Body of pancreas (tissue), 4 donors: ENCODE measurements around the gene RFTN1.

Experiments used
- POLR2A ChIP-seq, 3 donors: fragments of 450-650 bp; IDR thresholded peaks; one replicate each; pipeline ENCODE4 v1.6.1; 2016; ENCODE audit warnings: antibody characterized with exemption in 3 of 3, mild to moderate bottlenecking in 2 of 3
- TF ChIP-seq, protein P1 (sequence below), 7 experiments: fragments of 450-650 bp in 4 of 7; fragments of 200-600 bp in 3 of 7; sonication (generic) in 3 of 7; IDR thresholded peaks; one replicate each; pipeline ENCODE4 v1.5.1; 2016 to 2019; ENCODE audit warnings: antibody characterized with exemption in 7 of 7

DNA sequence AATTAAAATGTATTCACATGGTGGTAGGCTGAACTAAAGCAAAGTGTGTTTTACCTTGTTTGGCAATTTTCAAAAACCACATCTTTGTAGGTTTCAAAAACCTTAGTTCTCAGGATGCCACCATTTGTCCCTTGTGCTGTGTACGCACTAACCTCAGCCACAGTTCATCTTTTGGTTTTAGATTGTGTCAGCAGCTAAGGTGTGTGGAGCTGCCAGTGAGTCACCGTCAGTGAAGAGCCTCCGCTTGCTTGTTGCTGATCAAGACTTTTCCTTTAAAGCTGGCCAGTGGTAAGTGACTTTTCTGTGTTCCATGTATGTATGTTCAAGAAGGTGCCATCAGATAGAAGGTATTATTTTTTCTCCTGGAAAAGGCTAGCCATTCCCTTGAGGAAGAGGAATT, 227.3 kb downstream of the RFTN1 start:
- TF ChIP-seq, protein P1, sequence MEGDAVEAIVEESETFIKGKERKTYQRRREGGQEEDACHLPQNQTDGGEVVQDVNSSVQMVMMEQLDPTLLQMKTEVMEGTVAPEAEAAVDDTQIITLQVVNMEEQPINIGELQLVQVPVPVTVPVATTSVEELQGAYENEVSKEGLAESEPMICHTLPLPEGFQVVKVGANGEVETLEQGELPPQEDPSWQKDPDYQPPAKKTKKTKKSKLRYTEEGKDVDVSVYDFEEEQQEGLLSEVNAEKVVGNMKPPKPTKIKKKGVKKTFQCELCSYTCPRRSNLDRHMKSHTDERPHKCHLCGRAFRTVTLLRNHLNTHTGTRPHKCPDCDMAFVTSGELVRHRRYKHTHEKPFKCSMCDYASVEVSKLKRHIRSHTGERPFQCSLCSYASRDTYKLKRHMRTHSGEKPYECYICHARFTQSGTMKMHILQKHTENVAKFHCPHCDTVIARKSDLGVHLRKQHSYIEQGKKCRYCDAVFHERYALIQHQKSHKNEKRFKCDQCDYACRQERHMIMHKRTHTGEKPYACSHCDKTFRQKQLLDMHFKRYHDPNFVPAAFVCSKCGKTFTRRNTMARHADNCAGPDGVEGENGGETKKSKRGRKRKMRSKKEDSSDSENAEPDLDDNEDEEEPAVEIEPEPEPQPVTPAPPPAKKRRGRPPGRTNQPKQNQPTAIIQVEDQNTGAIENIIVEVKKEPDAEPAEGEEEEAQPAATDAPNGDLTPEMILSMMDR (IDR thresholded peaks at IDR 0.05): no peak
- TF ChIP-seq POLR2A (IDR thresholded peaks at IDR 0.05): peak in 1 of 3 donors; percentile 14
